ENCODE data around the gene FBXO15. TPM values are rescaled to one million over a fixed set of nuclear protein-coding genes. Genes with fewer than 3 reads are reported as not detected.

FBXO15 gene
- total RNA-seq, 1 donor: 0.81 TPM

GRCh38 chr18:74153793-74154192, 6.2 kb upstream of the FBXO15 start:
- no peak for DNase-seq (ENCODE audit: low read depth in 2 of 3, low spot score in 2 of 3)

GRCh38 chr18:74153377-74153776, 5.7 kb upstream of the FBXO15 start:
- no peak for DNase-seq (ENCODE audit: low read depth in 2 of 3, low spot score in 2 of 3)

GRCh38 chr18:74152857-74153256, 5.2 kb upstream of the FBXO15 start:
- DNase-seq (ENCODE audit: low read depth in 2 of 3, low spot score in 2 of 3): no peak

GRCh38 chr18:74152270-74152669, 4.6 kb upstream of the FBXO15 start:
- no peak for DNase-seq (ENCODE audit: low read depth in 2 of 3, low spot score in 2 of 3)

GRCh38 chr18:74149878-74150277, 2.2 kb upstream of the FBXO15 start:
- no peak for DNase-seq (ENCODE audit: low read depth in 2 of 3, low spot score in 2 of 3)

GRCh38 chr18:74148543-74149070, 973 bp upstream of the FBXO15 start:
- no peak for DNase-seq (ENCODE audit: low read depth in 2 of 3, low spot score in 2 of 3)

- DNase-seq (ENCODE audit: low read depth in 2 of 3, low spot score in 2 of 3): no peak
Observed at GRCh38 chr18:74147491-74147778, 199 bp downstream of the FBXO15 start.

- DNase-seq (ENCODE audit: low read depth in 2 of 3, low spot score in 2 of 3): no peak
Observed at GRCh38 chr18:74146756-74147155, 878 bp downstream of the FBXO15 start.

GRCh38 chr18:74142252-74142651, 5.4 kb downstream of the FBXO15 start:
- DNase-seq (ENCODE audit: low read depth in 2 of 3, low spot score in 2 of 3): no peak

- DNase-seq (ENCODE audit: low read depth in 2 of 3, low spot score in 2 of 3): no peak
Observed at GRCh38 chr18:74141667-74142066, 6.0 kb downstream of the FBXO15 start.

- no peak for DNase-seq (ENCODE audit: low read depth in 2 of 3, low spot score in 2 of 3)
Observed at GRCh38 chr18:74140582-74140981, 7.1 kb downstream of the FBXO15 start.

GRCh38 chr18:74139888-74140287, 7.7 kb downstream of the FBXO15 start:
- DNase-seq (ENCODE audit: low read depth in 2 of 3, low spot score in 2 of 3): no peak

- DNase-seq (ENCODE audit: low read depth in 2 of 3, low spot score in 2 of 3): no peak
Observed at GRCh38 chr18:74139411-74139810, 8.2 kb downstream of the FBXO15 start.

- no peak for DNase-seq (ENCODE audit: low read depth in 2 of 3, low spot score in 2 of 3)
Observed at GRCh38 chr18:74137920-74138538, 9.6 kb downstream of the FBXO15 start.

GRCh38 chr18:74132201-74132600, 15.4 kb downstream of the FBXO15 start:
- no peak for DNase-seq (ENCODE audit: low read depth in 2 of 3, low spot score in 2 of 3)

- no peak for DNase-seq (ENCODE audit: low read depth in 2 of 3, low spot score in 2 of 3)
Observed at GRCh38 chr18:74131124-74131523, 16.5 kb downstream of the FBXO15 start.

- no peak for DNase-seq (ENCODE audit: low read depth in 2 of 3, low spot score in 2 of 3)
Observed at GRCh38 chr18:74128159-74128558, 19.5 kb downstream of the FBXO15 start.

- DNase-seq (ENCODE audit: low read depth in 2 of 3, low spot score in 2 of 3): no peak
Observed at GRCh38 chr18:74126684-74127655, 20.7 kb downstream of the FBXO15 start.

- DNase-seq (ENCODE audit: low read depth in 2 of 3, low spot score in 2 of 3): no peak
Observed at GRCh38 chr18:74124642-74125041, 23.0 kb downstream of the FBXO15 start.

- no peak for DNase-seq (ENCODE audit: low read depth in 2 of 3, low spot score in 2 of 3)
Observed at GRCh38 chr18:74123200-74123599, 24.4 kb downstream of the FBXO15 start.

GRCh38 chr18:74116633-74117554, 30.7 kb downstream of the FBXO15 start:
- DNase-seq (ENCODE audit: low read depth in 2 of 3, low spot score in 2 of 3): peak; percentile 4 to 60 (median 19)

Measured in hematopoietic multipotent progenitor cell (in vitro differentiated cells).